HG02943 (cell line): Measurements from ENCODE around the gene SLC7A4.
"Not testable (repeated sequence)": the region's sequence is repeated elsewhere in the genome, so short reads cannot be mapped to it uniquely, and the experiment has no call there.

Experiments used
- ATAC-seq: cut with Tn5 transposase; IDR thresholded peaks from one replicate; pipeline ENCODE4 v1.9.1; 2021; ENCODE audit warnings: mild to moderate bottlenecking, low read depth, moderate library complexity; ENCODE audit not compliant: unreplicated experiment

The SLC7A4 gene

GRCh38 chr22:21064917-21065864, 32.8 kb upstream of the SLC7A4 start:
- ATAC-seq, result no peak

- not testable (repeated sequence) for ATAC-seq
Measured at GRCh38 chr22:21064425-21064824, 32.1 kb upstream of the SLC7A4 start.

GRCh38 chr22:21061660-21062321, 29.4 kb upstream of the SLC7A4 start:
- not testable (repeated sequence) for ATAC-seq

- not testable (repeated sequence) for ATAC-seq
Measured at GRCh38 chr22:21060363-21060762, 28.0 kb upstream of the SLC7A4 start.

GRCh38 chr22:21055880-21056319, 23.5 kb upstream of the SLC7A4 start:
- ATAC-seq, result no peak

- no peak for ATAC-seq
Measured at GRCh38 chr22:21055564-21055834, 23.1 kb upstream of the SLC7A4 start.

GRCh38 chr22:21054714-21055563, 22.6 kb upstream of the SLC7A4 start:
- no peak for ATAC-seq

GRCh38 chr22:21054046-21054713, 21.8 kb upstream of the SLC7A4 start:
- ATAC-seq, result no peak

- ATAC-seq, result no peak
Measured at GRCh38 chr22:21052715-21053459, 20.5 kb upstream of the SLC7A4 start.

GRCh38 chr22:21051831-21052400, 19.6 kb upstream of the SLC7A4 start:
- ATAC-seq, result no peak

- no peak for ATAC-seq
Measured at GRCh38 chr22:21051145-21051830, 18.9 kb upstream of the SLC7A4 start.

GRCh38 chr22:21048965-21049364, 16.6 kb upstream of the SLC7A4 start:
- not testable (repeated sequence) for ATAC-seq

GRCh38 chr22:21048448-21048847, 16.1 kb upstream of the SLC7A4 start:
- ATAC-seq, result not testable (repeated sequence)

GRCh38 chr22:21047730-21048129, 15.4 kb upstream of the SLC7A4 start:
- ATAC-seq, result no peak

GRCh38 chr22:21047035-21047661, 14.8 kb upstream of the SLC7A4 start:
- no peak for ATAC-seq

- ATAC-seq, result peak; percentile 72
Measured at GRCh38 chr22:21045585-21046294, 13.4 kb upstream of the SLC7A4 start, which contains the start of gene LRRC74B. TSS of gene LRRC74B (plus strand) at chr22:21045946. CDS start at chr22:21045987, 41 bp downstream.

- no peak for ATAC-seq
Measured at GRCh38 chr22:21044931-21045584, 12.7 kb upstream of the SLC7A4 start.
